Measurements from ENCODE around the gene HOXC6. TPM values are rescaled to one million over a fixed set of nuclear protein-coding genes. Genes with fewer than 3 reads are reported as not detected.
A peak's percentile ranks its signal among the peaks of the same experiment; 100 is the strongest.

The HOXC6 gene
- total RNA-seq, 1 donor = not detected

DNA sequence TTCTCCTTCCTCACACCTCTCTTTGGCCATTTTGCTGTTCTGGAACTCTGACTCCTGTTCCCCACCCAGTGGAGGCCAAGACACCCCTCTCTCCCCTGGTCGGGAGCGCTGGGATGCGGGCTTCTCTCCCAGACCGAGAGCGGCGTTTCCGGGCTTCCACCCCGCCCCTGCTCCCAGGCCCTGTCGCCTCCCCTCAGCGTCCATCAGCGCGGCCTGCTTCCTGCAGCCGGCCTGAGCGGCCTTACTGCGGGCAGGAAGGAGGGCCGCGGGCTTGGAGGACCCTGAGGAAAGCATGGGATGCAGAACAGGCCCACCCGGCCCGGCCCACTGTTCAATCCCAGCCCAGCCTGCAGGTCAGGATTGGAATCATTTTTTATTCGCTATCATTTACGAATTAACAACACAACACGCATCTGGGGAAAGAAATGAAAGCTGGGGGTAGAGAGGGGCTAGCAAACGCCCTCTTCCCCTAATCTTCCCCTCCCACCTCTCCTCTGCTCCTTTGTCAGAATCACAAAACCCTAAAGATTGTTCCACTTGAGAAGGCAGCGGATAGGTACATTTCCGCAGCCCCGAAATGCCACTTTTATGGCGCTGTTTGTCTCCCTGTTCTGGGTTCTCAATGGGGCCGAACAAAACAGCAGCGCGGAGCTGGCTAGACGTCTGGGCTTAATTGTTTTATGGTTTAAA lies 23.3 kb upstream of the HOXC6 start:
- H3K4me3 ChIP-seq (ENCODE audit: low read length) = no peak overlapping the region
- H3K4me1 ChIP-seq (ENCODE audit: insufficient read depth, low read length) = peaks cover 23% of the 10 kb centered on the region
- peaks cover 91% of the 10 kb centered on the region for H3K27me3 ChIP-seq (ENCODE audit: insufficient read depth, low read length)
- H3K9me3 ChIP-seq (ENCODE audit: low read depth, low read length) = no peaks in the 10 kb centered on the region

DNA sequence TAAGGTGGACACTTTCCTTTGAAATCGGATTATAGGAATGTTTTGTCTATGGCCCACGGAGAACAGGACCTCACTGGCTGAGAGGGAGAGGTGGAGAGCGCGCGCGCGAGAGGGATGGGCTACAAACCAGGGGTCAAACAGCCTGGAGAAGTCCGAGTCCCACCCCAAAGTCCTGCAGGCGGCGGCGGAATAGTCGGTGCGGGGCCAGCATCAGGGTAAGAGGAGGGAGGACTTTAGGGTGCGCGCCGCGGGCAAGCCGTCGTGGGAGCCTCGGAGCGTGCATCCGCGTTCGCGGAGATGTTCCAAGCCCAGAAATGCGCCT lies 22.7 kb upstream of the HOXC6 start:
- Histone ChIP-seq H3K9me3 (ENCODE audit: low read depth, low read length) (no peaks in the 10 kb centered on the region), H3K4me3 (ENCODE audit: low read length) (no peak overlapping the region), H3K4me1 (ENCODE audit: insufficient read depth, low read length) (peaks cover 18% of the 10 kb centered on the region)

DNA sequence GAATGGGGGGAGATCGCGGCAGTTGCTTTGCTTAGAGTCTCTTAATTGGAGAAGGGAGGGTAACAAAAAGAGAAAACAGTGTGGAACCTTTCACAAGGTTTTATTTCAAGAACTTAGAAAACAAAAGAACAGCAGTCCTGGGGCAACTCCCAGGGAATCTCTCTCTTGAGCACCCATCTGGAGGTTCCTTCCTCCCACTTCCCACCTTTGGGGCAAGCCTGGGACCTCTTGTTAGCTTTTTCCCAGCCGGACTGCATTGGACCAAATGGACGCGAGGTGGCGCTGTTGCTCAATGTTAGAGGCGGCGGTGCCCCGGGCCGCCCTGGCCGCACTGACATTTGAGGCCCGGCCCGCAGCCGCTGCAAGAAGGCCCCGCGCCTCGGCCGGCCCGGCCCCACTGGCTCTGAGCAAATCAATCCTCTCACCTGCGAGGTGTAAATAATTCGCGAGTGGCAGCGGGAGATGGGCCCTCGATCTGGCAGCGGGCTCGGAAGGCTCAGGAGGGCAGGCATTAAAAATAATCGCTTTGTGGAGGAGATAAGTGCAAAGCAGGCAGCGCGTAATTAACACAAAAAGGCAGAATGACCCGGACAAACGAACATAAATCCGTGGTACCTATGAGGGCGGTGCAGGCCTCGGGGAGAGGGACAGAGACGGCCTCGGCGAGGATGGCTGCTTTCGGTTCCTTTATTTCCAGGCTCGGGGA lies 22.2 kb upstream of the HOXC6 start:
- Histone ChIP-seq H3K9me3 (ENCODE audit: low read depth, low read length) (no peaks in the 10 kb centered on the region), H3K4me1 (ENCODE audit: insufficient read depth, low read length) (peaks cover 19% of the 10 kb centered on the region), H3K27me3 (ENCODE audit: insufficient read depth, low read length) (peaks cover 91% of the 10 kb centered on the region), H3K4me3 (ENCODE audit: low read length) (peak overlapping the region; percentile 18)

More for the DNA sequence above, 22.7 kb upstream of the HOXC6 start:
- peaks cover 91% of the 10 kb centered on the region for H3K27me3 ChIP-seq (ENCODE audit: insufficient read depth, low read length)

DNA sequence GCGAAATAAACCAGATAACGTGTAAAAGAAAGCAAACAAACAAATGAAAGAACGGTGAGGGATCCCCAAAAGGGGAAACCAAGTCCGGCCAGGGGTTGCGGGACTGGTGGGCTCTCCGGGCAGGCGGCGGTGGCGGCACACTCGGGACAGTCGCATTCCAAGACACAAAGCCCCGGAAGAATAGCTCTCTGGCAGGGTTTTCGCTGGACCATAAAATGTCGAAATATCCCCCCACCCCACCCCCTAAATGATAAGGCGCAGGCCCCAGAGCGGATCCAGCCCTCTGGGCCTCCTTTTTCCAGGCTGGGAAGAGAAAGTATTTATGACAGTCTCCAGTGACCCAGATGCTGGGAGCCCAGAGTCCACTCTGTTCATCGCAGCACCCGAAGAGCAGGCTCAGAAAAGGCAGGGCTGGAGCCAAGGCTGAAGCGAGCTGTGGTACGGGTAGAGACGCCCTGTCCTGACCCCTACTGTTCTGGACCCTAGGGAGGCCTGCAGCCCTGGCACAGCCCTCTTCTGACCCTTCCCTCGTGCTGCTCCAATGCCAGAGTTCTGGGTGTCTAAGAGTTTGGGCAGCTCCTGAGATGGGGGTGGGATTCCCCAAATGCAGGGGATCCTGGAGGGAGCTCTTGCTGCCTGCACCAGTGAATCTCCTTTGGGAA lies 21.6 kb upstream of the HOXC6 start:
- Histone ChIP-seq H3K27me3 (ENCODE audit: insufficient read depth, low read length) (peaks cover 91% of the 10 kb centered on the region), H3K4me1 (ENCODE audit: insufficient read depth, low read length) (peaks cover 23% of the 10 kb centered on the region), H3K4me3 (ENCODE audit: low read length) (no peak overlapping the region), H3K9me3 (ENCODE audit: low read depth, low read length) (no peaks in the 10 kb centered on the region)

DNA sequence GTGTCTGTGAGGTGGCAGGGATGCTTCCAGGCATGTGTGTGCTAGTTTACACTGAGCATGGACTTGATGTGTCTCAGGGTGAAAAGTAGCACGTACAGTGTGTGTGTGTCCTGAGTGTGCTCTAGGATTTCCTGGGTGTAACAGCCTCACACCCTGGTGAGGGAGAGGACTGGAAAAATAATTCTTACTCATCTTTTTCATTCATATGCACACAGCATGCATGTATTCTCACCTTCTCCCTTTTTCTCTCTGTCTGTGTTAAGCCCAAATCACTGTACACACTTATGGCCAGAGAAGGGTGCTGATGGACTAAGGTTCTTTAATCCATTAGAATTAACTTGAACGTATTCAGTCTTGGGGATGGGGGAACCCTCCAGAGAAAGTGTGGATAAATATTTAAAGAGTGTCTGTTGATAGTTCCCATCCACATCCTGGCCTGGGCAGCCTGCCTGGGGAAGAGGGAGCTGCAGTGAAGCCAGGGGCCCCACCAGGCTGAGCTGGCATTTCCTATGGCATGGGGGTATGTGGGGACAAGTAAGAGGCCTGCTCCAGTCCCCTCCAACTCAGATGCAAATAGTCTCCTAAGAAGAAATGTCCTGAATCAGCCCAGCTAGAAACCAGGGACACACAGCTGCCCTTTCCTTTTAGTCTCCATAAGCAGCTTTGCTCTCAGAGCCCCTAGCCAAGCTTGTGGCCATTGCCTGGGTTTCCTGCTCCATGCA lies 20.5 kb upstream of the HOXC6 start:
- H3K27me3 ChIP-seq (ENCODE audit: insufficient read depth, low read length) = peaks cover 90% of the 10 kb centered on the region
- H3K4me3 ChIP-seq (ENCODE audit: low read length) = no peak overlapping the region
- peaks cover 23% of the 10 kb centered on the region for H3K4me1 ChIP-seq (ENCODE audit: insufficient read depth, low read length)
- no peaks in the 10 kb centered on the region for H3K9me3 ChIP-seq (ENCODE audit: low read depth, low read length)

DNA sequence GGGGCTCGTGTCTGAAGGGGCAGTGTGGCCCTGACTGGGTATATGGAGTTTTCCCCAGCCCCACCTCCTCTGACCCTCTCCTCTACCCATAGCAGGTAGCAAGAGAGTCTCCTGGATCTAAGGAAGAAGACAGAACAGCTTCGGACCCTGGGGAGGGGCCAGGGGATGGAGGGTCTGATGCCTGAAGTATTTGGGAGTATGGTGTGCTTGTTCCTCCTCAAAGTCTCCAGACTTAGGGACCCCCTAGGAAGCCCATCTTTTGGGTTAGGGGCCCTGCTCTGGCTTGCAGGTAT lies 20.0 kb upstream of the HOXC6 start:
- Histone ChIP-seq H3K9me3 (ENCODE audit: low read depth, low read length) (no peaks in the 10 kb centered on the region), H3K4me1 (ENCODE audit: insufficient read depth, low read length) (peaks cover 23% of the 10 kb centered on the region), H3K4me3 (ENCODE audit: low read length) (no peak overlapping the region), H3K27me3 (ENCODE audit: insufficient read depth, low read length) (peaks cover 90% of the 10 kb centered on the region)

DNA sequence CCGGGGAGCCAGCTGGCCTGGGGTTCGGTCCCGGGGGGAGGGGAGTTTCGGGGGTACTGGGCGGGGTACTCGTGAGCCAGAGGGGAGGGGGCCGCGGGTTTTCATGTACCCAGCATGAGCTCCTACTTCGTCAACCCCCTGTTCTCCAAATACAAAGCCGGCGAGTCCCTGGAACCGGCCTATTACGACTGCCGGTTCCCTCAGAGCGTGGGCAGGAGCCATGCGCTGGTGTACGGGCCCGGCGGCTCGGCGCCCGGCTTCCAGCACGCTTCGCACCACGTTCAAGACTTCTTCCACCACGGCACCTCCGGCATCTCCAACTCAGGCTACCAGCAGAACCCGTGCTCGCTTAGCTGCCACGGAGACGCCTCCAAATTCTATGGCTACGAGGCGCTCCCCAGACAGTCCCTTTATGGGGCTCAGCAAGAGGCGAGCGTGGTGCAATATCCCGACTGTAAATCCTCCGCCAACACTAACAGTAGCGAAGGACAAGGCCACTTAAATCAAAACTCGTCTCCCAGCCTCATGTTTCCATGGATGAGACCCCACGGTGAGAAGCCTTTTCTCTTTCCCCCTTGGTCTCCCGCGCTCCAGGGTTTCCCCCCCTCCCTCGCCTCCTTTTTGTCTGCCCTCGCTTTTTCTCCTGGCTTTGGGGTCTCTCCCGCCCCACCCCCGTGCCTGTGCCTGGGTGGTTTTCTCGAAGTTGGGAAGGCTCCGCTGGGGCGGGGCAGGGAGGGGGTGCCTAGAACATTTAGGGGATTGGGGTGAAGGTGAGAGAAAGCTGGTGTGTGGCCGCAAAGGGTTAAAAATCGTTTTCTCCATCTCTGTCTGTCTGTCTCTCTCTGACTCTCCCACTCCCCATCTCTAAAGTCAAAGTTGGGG lies 18.8 kb upstream of the HOXC6 start:
- H3K4me1 ChIP-seq (ENCODE audit: insufficient read depth, low read length) = peaks cover 23% of the 10 kb centered on the region
- H3K4me3 ChIP-seq (ENCODE audit: low read length) = no peak overlapping the region
- peaks cover 92% of the 10 kb centered on the region for H3K27me3 ChIP-seq (ENCODE audit: insufficient read depth, low read length)
- no peaks in the 10 kb centered on the region for H3K9me3 ChIP-seq (ENCODE audit: low read depth, low read length)

DNA sequence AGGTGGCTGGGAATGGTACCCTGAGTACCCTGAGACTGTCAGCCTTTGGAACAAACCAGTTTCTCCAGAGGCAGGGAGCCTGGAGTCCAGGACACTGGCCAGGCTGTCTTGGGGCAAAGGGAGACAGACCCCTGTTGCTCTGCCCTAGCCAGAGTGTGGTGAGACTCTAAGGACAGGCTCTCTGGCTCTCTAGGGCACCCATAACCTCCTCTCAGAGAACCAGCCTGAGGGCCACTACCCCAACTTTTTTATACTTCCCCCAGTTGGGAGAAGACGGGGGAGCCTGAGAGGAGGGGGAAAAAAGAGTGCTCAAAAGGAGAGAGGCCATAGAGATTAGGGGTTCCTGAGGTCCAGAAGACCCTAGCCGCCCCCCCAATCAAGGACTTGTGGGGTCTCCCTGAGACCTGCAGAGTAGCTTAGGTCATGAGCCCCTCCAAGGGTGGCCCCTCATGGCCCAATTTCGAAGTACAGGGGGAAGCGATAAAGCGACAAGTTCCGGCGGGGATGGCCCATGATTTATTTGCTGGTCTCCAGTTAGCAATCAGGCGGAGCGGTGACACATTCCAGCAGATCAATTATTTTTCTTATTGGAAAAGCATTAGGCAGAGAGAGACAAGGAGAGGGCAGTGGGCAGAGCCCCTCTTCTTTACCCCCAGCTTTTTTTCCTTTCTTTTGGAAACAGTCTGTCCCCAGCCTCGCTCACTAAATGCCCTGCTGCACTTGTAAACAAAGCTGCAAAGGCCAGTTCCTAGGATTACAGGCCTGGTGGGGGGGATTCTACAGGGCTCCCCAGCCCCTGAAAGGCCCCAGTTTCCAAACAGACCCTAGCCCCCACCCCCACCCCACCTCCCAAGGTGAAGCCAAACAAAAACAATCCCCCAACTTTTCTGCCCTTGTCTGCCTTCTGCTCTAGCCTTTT lies 17.9 kb upstream of the HOXC6 start:
- Histone ChIP-seq H3K27me3 (ENCODE audit: insufficient read depth, low read length) (peaks cover 91% of the 10 kb centered on the region), H3K4me3 (ENCODE audit: low read length) (no peak overlapping the region), H3K4me1 (ENCODE audit: insufficient read depth, low read length) (peaks cover 23% of the 10 kb centered on the region), H3K9me3 (ENCODE audit: low read depth, low read length) (no peaks in the 10 kb centered on the region)

DNA sequence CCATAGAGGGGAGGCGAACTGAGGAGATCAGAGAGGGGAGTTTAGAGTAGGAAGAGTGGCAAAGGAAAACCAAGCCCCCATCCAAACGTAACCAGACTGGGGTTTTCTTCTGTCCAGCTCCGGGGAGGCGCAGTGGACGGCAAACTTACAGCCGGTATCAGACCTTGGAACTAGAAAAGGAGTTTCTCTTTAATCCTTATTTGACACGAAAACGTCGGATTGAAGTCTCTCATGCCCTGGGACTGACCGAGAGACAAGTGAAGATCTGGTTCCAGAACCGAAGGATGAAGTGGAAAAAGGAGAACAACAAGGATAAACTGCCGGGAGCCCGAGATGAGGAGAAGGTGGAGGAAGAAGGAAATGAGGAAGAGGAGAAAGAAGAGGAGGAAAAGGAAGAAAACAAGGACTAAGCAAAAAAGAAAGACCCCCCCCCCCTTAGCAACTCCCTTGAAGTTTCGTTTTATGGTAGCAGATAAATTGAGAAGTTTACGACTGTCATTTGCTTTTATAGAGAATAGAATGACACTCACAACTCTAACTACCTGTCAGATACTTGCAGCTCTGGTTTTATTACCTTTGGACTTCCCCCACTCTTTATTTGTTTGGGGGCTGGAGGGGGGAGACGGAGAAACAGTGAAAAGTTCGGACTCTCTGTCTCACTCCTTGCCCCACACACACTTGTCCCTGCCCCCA lies 17.1 kb upstream of the HOXC6 start:
- Histone ChIP-seq H3K27me3 (ENCODE audit: insufficient read depth, low read length) (peaks cover 92% of the 10 kb centered on the region), H3K4me1 (ENCODE audit: insufficient read depth, low read length) (peaks cover 19% of the 10 kb centered on the region), H3K4me3 (ENCODE audit: low read length) (no peak overlapping the region), H3K9me3 (ENCODE audit: low read depth, low read length) (no peaks in the 10 kb centered on the region)

DNA sequence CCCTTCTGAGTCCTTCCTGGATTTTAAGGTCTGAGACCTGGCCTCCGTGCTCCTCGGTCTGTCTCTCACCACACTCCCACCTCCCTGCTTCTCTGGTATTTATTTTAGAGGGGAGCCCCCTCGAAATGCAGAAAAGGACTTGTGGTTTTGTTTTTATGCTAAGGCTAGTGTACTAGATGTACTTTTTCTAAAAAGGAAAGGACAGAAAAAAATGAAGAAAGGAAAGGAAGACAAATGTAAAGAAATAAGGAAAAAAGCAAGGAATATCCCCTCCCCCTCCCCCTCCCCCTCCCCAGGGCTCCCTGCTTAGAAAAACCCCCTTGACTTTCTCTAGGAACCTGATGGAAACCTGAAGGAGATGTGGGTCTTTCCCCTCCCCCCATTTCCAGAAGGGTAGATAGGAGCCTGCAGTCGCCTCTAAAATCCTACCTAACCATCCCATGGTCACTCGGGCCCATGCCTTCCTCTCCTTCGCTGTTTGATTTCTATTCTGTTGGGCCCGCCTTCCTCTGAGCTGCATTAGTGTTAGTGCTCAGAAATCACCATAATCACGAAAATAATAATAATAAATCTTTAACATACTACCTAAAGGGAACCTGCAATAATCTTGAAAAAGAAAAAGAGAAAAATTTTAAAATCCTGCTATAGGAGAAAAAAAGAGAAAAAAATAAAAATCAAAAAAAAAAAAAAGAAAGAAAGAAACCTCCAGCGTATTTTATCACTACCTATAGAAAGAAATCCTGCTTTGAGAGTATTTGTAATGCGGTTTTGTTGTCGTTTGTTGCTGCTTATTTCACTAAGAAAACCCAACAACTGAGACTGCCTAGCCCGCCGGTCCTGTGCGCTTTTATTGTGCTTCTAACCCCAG lies 16.3 kb upstream of the HOXC6 start:
- Histone ChIP-seq H3K9me3 (ENCODE audit: low read depth, low read length) (no peaks in the 10 kb centered on the region), H3K4me1 (ENCODE audit: insufficient read depth, low read length) (peaks cover 11% of the 10 kb centered on the region), H3K4me3 (ENCODE audit: low read length) (no peak overlapping the region), H3K27me3 (ENCODE audit: insufficient read depth, low read length) (peaks cover 91% of the 10 kb centered on the region)

DNA sequence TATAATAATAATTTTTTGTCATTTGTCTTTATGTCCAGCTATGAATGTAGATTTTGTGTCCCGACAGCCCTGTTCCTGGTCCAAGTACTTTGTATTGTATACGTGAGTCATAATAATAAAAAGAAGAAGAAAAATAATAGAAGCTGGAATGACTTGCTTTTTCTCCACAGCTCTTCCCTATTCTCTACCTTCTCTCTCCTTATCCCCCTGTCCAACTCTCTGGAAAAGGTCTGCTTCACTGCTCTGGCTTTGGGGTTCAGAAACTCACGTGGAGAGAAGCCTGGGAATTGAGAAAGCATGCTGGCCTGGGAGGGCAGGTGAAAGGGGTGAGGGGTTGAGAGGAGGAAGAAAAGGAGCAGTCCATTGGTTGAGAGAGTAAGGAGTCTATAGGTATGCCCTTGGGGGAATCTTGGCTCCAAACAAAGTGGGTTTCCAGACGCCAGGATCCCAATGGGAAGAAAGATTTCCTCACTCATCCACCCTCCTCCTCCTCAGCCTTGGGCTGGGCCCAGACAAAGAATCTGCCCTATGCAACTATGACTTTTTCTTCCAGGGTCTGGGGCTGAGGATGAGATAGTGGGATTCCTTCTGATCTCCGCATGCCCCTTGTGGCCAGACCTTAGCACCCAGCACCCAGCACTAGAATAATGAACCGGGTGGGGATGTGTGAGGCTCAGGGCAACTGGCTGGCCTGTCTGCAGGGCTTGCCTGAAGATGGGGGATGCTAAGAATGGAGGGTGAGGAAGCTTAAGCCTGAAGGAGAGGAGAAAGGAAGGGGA lies 15.4 kb upstream of the HOXC6 start:
- Histone ChIP-seq H3K4me1 (ENCODE audit: insufficient read depth, low read length) (peaks cover 12% of the 10 kb centered on the region), H3K4me3 (ENCODE audit: low read length) (no peak overlapping the region), H3K9me3 (ENCODE audit: low read depth, low read length) (no peaks in the 10 kb centered on the region), H3K27me3 (ENCODE audit: insufficient read depth, low read length) (peaks cover 90% of the 10 kb centered on the region)

DNA sequence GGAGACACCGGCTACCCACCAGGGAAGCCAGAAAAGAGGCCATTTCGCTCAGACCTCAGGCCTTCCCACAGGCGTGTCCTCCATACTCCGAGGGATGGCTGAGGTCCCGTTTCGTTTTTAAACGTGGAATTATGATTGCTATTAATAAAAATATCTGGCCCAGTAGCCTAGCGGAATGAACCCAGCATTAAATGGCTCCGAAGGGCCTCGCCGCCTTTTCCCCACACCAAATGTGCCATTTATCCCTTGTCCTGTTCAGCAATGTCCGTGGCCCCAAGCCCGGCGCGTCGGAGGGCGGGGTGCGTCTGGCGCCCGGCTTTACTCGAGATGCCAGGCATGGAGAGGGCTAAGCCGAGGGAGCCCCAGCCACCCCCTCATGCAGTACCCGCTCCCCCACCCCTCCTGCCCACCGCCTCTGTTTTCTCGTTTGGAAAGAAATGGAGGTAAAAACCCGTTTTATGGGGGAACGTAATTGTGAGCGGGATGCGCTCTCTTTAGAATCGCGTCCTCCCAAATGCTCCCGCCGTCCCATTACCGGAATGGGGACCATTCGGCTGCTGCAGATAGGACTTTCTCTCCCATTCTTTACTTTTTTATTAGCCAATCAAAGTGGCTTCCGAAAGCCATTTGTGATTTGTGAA lies 13.7 kb upstream of the HOXC6 start:
- no peaks in the 10 kb centered on the region for H3K9me3 ChIP-seq (ENCODE audit: low read depth, low read length)
- peaks cover 92% of the 10 kb centered on the region for H3K27me3 ChIP-seq (ENCODE audit: insufficient read depth, low read length)
- H3K4me3 ChIP-seq (ENCODE audit: low read length) = no peak overlapping the region
- H3K4me1 ChIP-seq (ENCODE audit: insufficient read depth, low read length) = peaks cover 22% of the 10 kb centered on the region

Measured in mononuclear cell (primary cell).